Mesothelial cell of epicardium (in vitro differentiated cells): ENCODE data around the gene TANC1. TPM values are rescaled to one million over a fixed set of nuclear protein-coding genes. Genes with fewer than 3 reads are reported as not detected.

ENCODE experiments used
- DNase-seq, 2 experiments: peaks; one replicate each; pipeline ENCODE4 v3.0.0; 2021; ENCODE audit warnings: low spot score in 2 of 2; ENCODE audit not compliant: unreplicated experiment in 2 of 2
- H3K27ac Mint-ChIP-seq: 2 replicates; pipeline ENCODE4 v1.8.0; 2021; ENCODE audit warnings: mixed read lengths
- H3K27me3 Mint-ChIP-seq: 2 replicates; pipeline ENCODE4 v1.8.0; 2021; ENCODE audit warnings: low read depth, mixed read lengths
- H3K36me3 Mint-ChIP-seq: 2 replicates; pipeline ENCODE4 v1.8.0; 2021; ENCODE audit warnings: mixed read lengths
- H3K4me1 Mint-ChIP-seq: 2 replicates; pipeline ENCODE4 v1.8.0; 2021; ENCODE audit warnings: mixed read lengths
- H3K4me3 Mint-ChIP-seq: 2 replicates; pipeline ENCODE4 v1.8.0; 2021; ENCODE audit warnings: mild to moderate bottlenecking, moderate library complexity, mixed read lengths
- H3K9me3 Mint-ChIP-seq: 2 replicates; pipeline ENCODE4 v1.8.0; 2021; ENCODE audit warnings: mixed read lengths
- total RNA-seq: library from RNA; stranded (reverse); gene quantifications from 3 replicates; pipeline ENCODE4 v1.2.1, GENCODE V29; 2021
- TF ChIP-seq, protein P1 (sequence below): fragments of 200-600 bp; sonication (generic); IDR thresholded peaks from one replicate; pipeline ENCODE4 v1.5.0; 2021; ENCODE audit warnings: antibody characterized with exemption; ENCODE audit not compliant: unreplicated experiment

TANC1 gene
- total RNA-seq, 1 donor from 2014 or later: 138 TPM

DNA sequence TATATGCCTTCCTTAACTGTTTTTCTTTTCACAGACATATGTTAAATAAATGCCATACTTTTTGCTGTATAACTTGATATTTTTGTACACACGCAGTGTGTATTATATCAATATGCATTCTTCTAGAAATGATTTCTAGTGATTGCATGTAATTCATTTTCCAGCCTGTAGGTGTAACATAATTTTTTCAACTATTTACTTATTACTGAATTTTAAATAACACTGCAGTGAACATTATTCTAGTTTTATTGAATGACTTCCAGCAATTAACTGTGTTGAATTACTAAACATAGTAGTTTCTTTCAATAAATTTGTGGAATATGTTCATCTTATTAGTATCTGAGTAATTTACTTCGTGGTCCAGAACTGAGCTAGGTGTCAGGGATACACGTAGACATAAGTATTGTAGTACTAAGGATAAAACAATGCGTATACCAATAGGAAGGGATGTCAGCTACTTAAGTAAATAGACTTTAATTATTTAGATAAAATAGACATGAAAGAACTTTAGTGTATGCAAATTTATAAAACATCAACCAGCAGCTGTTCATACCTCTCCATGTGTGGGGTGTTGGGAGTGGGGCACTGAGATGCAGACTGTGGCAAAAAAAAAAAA, 28.0 kb downstream of the TANC1 start:
- TF ChIP-seq, protein P1, sequence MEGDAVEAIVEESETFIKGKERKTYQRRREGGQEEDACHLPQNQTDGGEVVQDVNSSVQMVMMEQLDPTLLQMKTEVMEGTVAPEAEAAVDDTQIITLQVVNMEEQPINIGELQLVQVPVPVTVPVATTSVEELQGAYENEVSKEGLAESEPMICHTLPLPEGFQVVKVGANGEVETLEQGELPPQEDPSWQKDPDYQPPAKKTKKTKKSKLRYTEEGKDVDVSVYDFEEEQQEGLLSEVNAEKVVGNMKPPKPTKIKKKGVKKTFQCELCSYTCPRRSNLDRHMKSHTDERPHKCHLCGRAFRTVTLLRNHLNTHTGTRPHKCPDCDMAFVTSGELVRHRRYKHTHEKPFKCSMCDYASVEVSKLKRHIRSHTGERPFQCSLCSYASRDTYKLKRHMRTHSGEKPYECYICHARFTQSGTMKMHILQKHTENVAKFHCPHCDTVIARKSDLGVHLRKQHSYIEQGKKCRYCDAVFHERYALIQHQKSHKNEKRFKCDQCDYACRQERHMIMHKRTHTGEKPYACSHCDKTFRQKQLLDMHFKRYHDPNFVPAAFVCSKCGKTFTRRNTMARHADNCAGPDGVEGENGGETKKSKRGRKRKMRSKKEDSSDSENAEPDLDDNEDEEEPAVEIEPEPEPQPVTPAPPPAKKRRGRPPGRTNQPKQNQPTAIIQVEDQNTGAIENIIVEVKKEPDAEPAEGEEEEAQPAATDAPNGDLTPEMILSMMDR: peak; percentile 91
- no peak for DNase-seq
- no peaks in the 10 kb centered on the region for H3K27me3 Mint-ChIP-seq
- peak overlapping the region; percentile 41 for H3K27ac Mint-ChIP-seq
- H3K4me1 Mint-ChIP-seq: peaks cover 38% of the 10 kb centered on the region
- no peaks in the 10 kb centered on the region for H3K9me3 Mint-ChIP-seq
- H3K4me3 Mint-ChIP-seq: no peak overlapping the region
- H3K36me3 Mint-ChIP-seq: no peaks in the 10 kb centered on the region

DNA sequence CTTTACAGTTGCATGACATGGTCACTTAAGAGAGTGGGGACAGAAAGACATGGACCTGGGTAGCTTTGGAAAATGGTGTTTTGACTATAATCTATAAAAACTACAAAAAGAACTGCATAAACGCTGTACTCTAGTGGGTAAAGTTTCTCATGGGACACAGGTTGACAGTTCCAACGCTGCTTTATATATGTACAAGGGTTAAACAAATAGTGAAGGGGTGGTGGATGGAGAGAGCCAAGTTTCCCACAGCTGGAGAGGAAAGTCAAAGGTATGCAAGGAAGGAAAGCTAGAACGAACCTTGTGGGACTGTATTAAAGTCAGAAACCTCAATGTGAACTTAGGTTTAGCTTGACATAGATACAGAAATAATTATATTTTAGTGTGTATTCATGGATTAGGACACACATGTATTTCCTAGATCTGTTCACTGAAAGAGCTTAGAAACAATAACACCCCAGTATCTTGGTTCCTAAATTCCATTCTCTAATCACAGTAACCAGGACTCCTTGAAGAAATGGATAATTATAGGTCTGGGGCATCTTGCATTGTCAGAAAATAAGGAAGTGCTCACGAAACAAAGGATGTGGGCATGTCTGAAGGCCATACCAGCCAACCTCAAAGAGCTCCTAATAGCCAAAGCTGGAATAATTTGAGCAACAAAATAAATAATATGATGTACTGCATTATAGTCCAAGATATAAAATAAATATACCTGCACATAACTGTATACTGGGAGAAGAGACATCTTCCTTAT, 28.8 kb downstream of the TANC1 start:
- Mint-ChIP-seq H3K27me3 (no peaks in the 10 kb centered on the region), H3K4me3 (no peak overlapping the region), H3K36me3 (no peaks in the 10 kb centered on the region), H3K4me1 (peaks cover 38% of the 10 kb centered on the region), H3K9me3 (no peaks in the 10 kb centered on the region), H3K27ac (peak overlapping the region; percentile 41)
- TF ChIP-seq, protein P1: no peak
- DNase-seq: no peak

DNA sequence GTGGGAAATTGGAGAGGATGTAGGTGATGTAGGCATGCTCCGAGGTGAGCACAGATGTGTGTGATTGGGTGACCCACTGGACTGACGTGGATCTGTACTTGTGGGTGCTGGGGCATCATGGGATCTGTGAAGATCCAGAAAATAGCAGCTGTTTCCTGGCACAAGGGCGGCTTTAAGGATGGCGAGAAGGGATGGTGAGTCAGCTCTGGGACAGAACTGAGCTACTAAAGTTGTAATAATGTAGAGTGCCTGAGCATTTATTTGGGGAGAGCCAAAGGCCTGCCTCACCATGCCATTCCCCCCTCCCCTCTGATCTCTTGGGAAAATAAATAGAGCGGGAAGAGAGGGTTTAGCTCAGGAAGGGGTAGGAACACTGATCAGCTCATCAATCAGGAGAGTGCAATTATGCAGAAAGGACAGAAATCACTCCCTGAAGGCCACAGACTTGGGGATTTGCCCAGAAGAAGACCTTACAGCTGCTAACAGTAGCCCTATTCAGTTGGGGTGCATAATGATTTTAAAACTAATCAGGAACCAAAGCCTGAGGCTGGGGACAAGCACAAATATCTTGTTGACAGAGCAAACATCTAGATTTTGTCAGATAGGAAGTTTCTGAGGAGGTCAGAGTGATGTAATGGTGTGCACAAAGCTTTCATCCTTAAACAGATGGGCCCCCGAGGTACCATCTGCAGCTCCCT, 30.3 kb downstream of the TANC1 start:
- Mint-ChIP-seq H3K27ac (peak overlapping the region; percentile 60), H3K4me1 (peaks cover 36% of the 10 kb centered on the region), H3K4me3 (no peak overlapping the region), H3K36me3 (peaks cover 8% of the 10 kb centered on the region), H3K9me3 (no peaks in the 10 kb centered on the region), H3K27me3 (no peaks in the 10 kb centered on the region)
- TF ChIP-seq, protein P1: no peak
- no peak for DNase-seq

DNA sequence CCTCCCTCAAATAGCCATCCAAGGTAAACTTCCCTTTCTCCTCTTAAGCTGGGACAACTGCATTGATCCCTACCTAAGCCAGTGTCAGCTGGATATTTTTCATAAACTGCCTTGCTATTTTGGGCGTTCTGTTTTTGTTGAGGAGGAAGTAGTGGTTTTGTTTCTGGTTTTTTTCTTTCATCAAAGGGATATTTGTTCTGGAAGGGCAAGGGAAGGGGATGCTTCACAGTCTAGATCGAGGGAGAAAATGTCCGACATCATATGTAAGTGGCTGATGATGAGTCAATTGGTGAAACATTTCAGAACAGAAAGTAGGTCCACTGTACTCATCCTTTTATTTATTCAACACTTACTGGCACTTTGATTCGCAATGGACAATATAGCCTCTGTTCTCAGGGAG, 31.0 kb downstream of the TANC1 start:
- Mint-ChIP-seq H3K4me3 (no peak overlapping the region), H3K4me1 (peaks cover 32% of the 10 kb centered on the region), H3K27me3 (no peaks in the 10 kb centered on the region), H3K27ac (no peak overlapping the region), H3K36me3 (peaks cover 11% of the 10 kb centered on the region), H3K9me3 (no peaks in the 10 kb centered on the region)
- DNase-seq: no peak
- TF ChIP-seq, protein P1: no peak

DNA sequence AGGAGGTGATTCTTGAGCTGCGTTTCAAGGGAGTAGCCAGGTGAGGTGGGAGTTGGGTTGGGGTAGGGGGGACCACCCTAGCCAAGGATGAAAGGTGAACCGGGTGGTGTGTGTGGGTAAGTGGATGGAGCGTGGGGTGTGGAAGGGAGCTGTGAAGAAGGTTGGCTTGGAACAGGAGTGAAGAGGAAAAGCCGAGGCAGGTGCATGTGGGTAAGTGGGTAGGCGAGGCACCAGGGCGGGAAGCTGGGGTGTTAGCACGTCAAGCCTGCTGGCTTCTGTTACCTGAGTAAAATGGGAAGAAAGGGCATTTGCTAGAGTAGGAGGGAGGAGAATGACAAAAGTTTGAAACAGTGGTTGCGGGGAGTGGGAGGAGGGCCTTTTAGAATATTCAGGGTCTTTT, 31.6 kb downstream of the TANC1 start:
- Mint-ChIP-seq H3K27ac (no peak overlapping the region), H3K9me3 (no peaks in the 10 kb centered on the region), H3K36me3 (peaks cover 17% of the 10 kb centered on the region), H3K27me3 (no peaks in the 10 kb centered on the region), H3K4me1 (peaks cover 26% of the 10 kb centered on the region), H3K4me3 (no peak overlapping the region)
- TF ChIP-seq, protein P1: no peak
- DNase-seq: no peak
